K562 (cell line): ENCODE results near the gene TMPO. TPM values are rescaled to one million over a fixed set of nuclear protein-coding genes. Genes with fewer than 3 reads are reported as not detected.

Source experiments
- ARNT ChIP-seq, 2 experiments: fragments of 450-650 bp; IDR thresholded peaks; 2 replicates each; pipeline ENCODE4 v1.6.1; 2016; ENCODE audit warnings: mild to moderate bottlenecking in 1 of 2
- BRD9 ChIP-seq: fragments of 450-650 bp; IDR thresholded peaks from 2 replicates; pipeline ENCODE4 v1.6.1; 2018; ENCODE audit warnings: low read depth; ENCODE audit not compliant: partially characterized antibody
- CREM ChIP-seq: IDR thresholded peaks from 2 replicates; pipeline ENCODE4 v1.6.1; 2014; ENCODE audit warnings: antibody characterized with exemption, low read depth
- CTBP1 ChIP-seq: fragments of 450-650 bp; IDR thresholded peaks from 2 replicates; pipeline ENCODE4 v1.6.1; 2016; ENCODE audit warnings: borderline replicate concordance
- FIP1L1 ChIP-seq: fragments of 200-400 bp; formaldehyde crosslinking; IDR thresholded peaks from 2 replicates; pipeline ENCODE4 v1.6.1; 2018; ENCODE audit warnings: mild to moderate bottlenecking, low read depth, low read length; ENCODE audit not compliant: poor library complexity, severe bottlenecking
- HEY1 ChIP-seq: fragments of 250-450 bp; sonication (Bioruptor Pico); IDR thresholded peaks from 2 replicates; pipeline ENCODE4 v1.5.0; 2020; ENCODE audit warnings: mild to moderate bottlenecking, moderate library complexity, borderline replicate concordance
- HMGN3 ChIP-seq: IDR thresholded peaks from 2 replicates; pipeline ENCODE4 v1.6.1; 2011; ENCODE audit warnings: borderline replicate concordance, low read depth, mild to moderate bottlenecking, mixed read lengths, low read length; ENCODE audit not compliant: insufficient read length; ENCODE audit errors: extremely low read depth
- KLF13 ChIP-seq: fragments of 450-650 bp; IDR thresholded peaks from 2 replicates; pipeline ENCODE4 v1.6.1; 2016; ENCODE audit warnings: missing genetic modification characterization, low read depth, mild to moderate bottlenecking, missing compliant biosample characterization, moderate library complexity, borderline replicate concordance
- RBM17 ChIP-seq: fragments of 200-400 bp; formaldehyde crosslinking; IDR thresholded peaks from 2 replicates; pipeline ENCODE4 v1.6.1; 2017; ENCODE audit warnings: low read depth, mild to moderate bottlenecking, low read length, borderline replicate concordance
- SNRNP70 ChIP-seq: fragments of 200-400 bp; formaldehyde crosslinking; optimal IDR thresholded peaks from 2 replicates; pipeline ENCODE3; 2017; ENCODE audit warnings: low read depth, low read length
- TRIM24 ChIP-seq, 2 experiments: fragments of 450-650 bp; IDR thresholded peaks; 2 replicates each; pipeline ENCODE4 v1.6.1; 2016
- XRCC4 ChIP-seq: IDR thresholded peaks from one replicate; pipeline ENCODE4 v1.6.1; 2011; ENCODE audit not compliant: insufficient read depth, insufficient read length; ENCODE audit errors: extremely low read depth
- ZC3H8 ChIP-seq: fragments of 450-650 bp; IDR thresholded peaks from 2 replicates; pipeline ENCODE4 v1.6.1; 2017
- ZNF143 ChIP-seq: sonication (generic); formaldehyde crosslinking; IDR thresholded peaks from 2 replicates; pipeline ENCODE4 v1.9.0; 2022; ENCODE audit warnings: mild to moderate bottlenecking, missing genetic modification reagents
- ZNF316 ChIP-seq: fragments of 450-650 bp; IDR thresholded peaks from 2 replicates; pipeline ENCODE4 v1.6.1; 2016
- polyA plus RNA-seq, 8 experiments: library from polyadenylated mRNA; depleted of rRNA in 4 of 8; stranded (reverse) in 5 of 8; unstranded in 3 of 8; fragments of >200 nt; fragmentation: Nextera tagmentation in 2 of 8; fragmentation: Illumina TruSeq in 1 of 8; extraction: Ambion mirVana in 2 of 8; extraction: Trizol in 1 of 8; gene quantifications; 2 replicates each; pipeline versions ENCODE4 v1.2.1 to v1.2.3, GENCODE V29; 2011 to 2014; ENCODE audit warnings: inconsistent platforms in 1 of 8, missing spikeins in 1 of 8
- total RNA-seq, 7 experiments: library from RNA; depleted of rRNA in 6 of 7; stranded (reverse); fragments of >200 nt in 6 of 7; fragmentation: Illumina TruSeq in 2 of 7; extraction: Trizol in 2 of 7; gene quantifications; 2 replicates each; pipeline versions ENCODE4 v1.2.1 to v1.2.3, GENCODE V29; 2011 to 2021; ENCODE audit warnings: low replicate concordance in 1 of 7
- TF ChIP-seq, protein P1 (sequence below): fragments of 250-450 bp; sonication (Bioruptor Pico); IDR thresholded peaks from 2 replicates; pipeline ENCODE4 v1.5.0; 2021
- TF ChIP-seq, protein P2 (sequence below): fragments of 150-350 bp; IDR thresholded peaks from 2 replicates; pipeline ENCODE4 v1.6.1; 2014; ENCODE audit warnings: low read depth, mild to moderate bottlenecking, low read length, borderline replicate concordance

Gene TMPO
- total and polyA plus RNA-seq, 9 of the 15 experiments (the other 6 are each of a cell fraction or from before 2014, with no cell fraction given), result 62.1 to 263 (median 182) TPM

GRCh38 chr12:98593351-98594049, 78.1 kb downstream of the TMPO start, which contains the start of gene SLC25A3 (continued):
- no peak for TF ChIP-seq KLF13 (tag)
- no peak for TF ChIP-seq ZNF316
- no peak for TF ChIP-seq SNRNP70
- TF ChIP-seq HMGN3, result peak; percentile 63
- no peak for TF ChIP-seq BRD9
- TF ChIP-seq FIP1L1, result peak; percentile 58
- TF ChIP-seq ZC3H8, result no peak
- TF ChIP-seq ZNF143 (CRISPR knock-in tag), result no peak
- no peak for TF ChIP-seq XRCC4
- TF ChIP-seq, protein P1, sequence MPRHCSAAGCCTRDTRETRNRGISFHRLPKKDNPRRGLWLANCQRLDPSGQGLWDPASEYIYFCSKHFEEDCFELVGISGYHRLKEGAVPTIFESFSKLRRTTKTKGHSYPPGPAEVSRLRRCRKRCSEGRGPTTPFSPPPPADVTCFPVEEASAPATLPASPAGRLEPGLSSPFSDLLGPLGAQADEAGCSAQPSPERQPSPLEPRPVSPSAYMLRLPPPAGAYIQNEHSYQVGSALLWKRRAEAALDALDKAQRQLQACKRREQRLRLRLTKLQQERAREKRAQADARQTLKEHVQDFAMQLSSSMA (CRISPR knock-in tag), result no peak
- TF ChIP-seq CREM, result peak; percentile 100
- TF ChIP-seq, protein P2, sequence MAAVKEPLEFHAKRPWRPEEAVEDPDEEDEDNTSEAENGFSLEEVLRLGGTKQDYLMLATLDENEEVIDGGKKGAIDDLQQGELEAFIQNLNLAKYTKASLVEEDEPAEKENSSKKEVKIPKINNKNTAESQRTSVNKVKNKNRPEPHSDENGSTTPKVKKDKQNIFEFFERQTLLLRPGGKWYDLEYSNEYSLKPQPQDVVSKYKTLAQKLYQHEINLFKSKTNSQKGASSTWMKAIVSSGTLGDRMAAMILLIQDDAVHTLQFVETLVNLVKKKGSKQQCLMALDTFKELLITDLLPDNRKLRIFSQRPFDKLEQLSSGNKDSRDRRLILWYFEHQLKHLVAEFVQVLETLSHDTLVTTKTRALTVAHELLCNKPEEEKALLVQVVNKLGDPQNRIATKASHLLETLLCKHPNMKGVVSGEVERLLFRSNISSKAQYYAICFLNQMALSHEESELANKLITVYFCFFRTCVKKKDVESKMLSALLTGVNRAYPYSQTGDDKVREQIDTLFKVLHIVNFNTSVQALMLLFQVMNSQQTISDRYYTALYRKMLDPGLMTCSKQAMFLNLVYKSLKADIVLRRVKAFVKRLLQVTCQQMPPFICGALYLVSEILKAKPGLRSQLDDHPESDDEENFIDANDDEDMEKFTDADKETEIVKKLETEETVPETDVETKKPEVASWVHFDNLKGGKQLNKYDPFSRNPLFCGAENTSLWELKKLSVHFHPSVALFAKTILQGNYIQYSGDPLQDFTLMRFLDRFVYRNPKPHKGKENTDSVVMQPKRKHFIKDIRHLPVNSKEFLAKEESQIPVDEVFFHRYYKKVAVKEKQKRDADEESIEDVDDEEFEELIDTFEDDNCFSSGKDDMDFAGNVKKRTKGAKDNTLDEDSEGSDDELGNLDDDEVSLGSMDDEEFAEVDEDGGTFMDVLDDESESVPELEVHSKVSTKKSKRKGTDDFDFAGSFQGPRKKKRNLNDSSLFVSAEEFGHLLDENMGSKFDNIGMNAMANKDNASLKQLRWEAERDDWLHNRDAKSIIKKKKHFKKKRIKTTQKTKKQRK, result no peak
- TF ChIP-seq ARNT (IDR thresholded peaks at IDR 0.05), result no peak
- TF ChIP-seq HEY1, result no peak
- TF ChIP-seq CTBP1, result peak; percentile 35; the same call in 1 of the 2 replicates
- no peak for TF ChIP-seq RBM17
- no peak for TF ChIP-seq TRIM24 (IDR thresholded peaks at IDR 0.05)
